ENCODE measurements around the gene CDC27.
"Not testable (repeated sequence)": the region's sequence is repeated elsewhere in the genome, so short reads cannot be mapped to it uniquely, and the experiment has no call there.

CDC27 gene

GRCh38 chr17:47076171-47076570 lies 112.9 kb downstream of the CDC27 start:
- TF ChIP-seq CTCF (IDR thresholded peaks at IDR 0.05; ENCODE audit: borderline replicate concordance, control extremely low read depth, extremely low read depth, insufficient read depth, missing control alignments): no peak
- DNase-seq (ENCODE audit: low spot score): no peak
- in situ Hi-C loops (cut with MboI; ENCODE audit: low sequenced_read_pairs, unreplicated experiment): no loop called here

GRCh38 chr17:47074361-47074760 lies 114.7 kb downstream of the CDC27 start:
- in situ Hi-C loops (cut with MboI; ENCODE audit: low sequenced_read_pairs, unreplicated experiment); DNase-seq (ENCODE audit: low spot score): not testable (repeated sequence)

GRCh38 chr17:47073629-47074028 lies 115.5 kb downstream of the CDC27 start:
- in situ Hi-C loops (cut with MboI; ENCODE audit: low sequenced_read_pairs, unreplicated experiment); DNase-seq (ENCODE audit: low spot score): not testable (repeated sequence)

- TF ChIP-seq CTCF (IDR thresholded peaks at IDR 0.05; ENCODE audit: borderline replicate concordance, control extremely low read depth, extremely low read depth, insufficient read depth, missing control alignments): no peak
- no peak for DNase-seq (ENCODE audit: low spot score)
- in situ Hi-C loops (cut with MboI; ENCODE audit: low sequenced_read_pairs, unreplicated experiment): no loop called here
Observed at GRCh38 chr17:47072886-47073285, 116.2 kb downstream of the CDC27 start.

GRCh38 chr17:47071171-47071570 lies 117.9 kb downstream of the CDC27 start:
- DNase-seq (ENCODE audit: low spot score); in situ Hi-C loops (cut with MboI; ENCODE audit: low sequenced_read_pairs, unreplicated experiment): not testable (repeated sequence)

- in situ Hi-C loops (cut with MboI; ENCODE audit: low sequenced_read_pairs, unreplicated experiment); DNase-seq (ENCODE audit: low spot score): not testable (repeated sequence)
Observed at GRCh38 chr17:47070266-47070665, 118.8 kb downstream of the CDC27 start.

All from GM13976 (cell line).